GM12878 (cell line): ENCODE data around the gene EMP3. TPM values are rescaled to one million over a fixed set of nuclear protein-coding genes. Genes with fewer than 3 reads are reported as not detected.

Experiments used
- BHLHE40 ChIP-seq, 2 experiments: fragments of 450-650 bp in 1 of 2; IDR thresholded peaks; 2 replicates each; pipeline ENCODE4 v1.6.1; 2011 to 2017; ENCODE audit warnings: low read depth in 2 of 2, borderline replicate concordance in 1 of 2, improper control_type of control experiment in 1 of 2, low read length in 1 of 2, mild to moderate bottlenecking in 1 of 2
- EP300 ChIP-seq, 2 experiments: fragments of 150-350 bp in 1 of 2; IDR thresholded peaks; 2 replicates each; pipeline ENCODE4 v1.6.1; 2011 to 2012; ENCODE audit warnings: low read depth in 2 of 2, low read length in 2 of 2, borderline replicate concordance in 1 of 2, improper control_type of control experiment in 1 of 2, inconsistent platforms in 1 of 2; ENCODE audit not compliant: control insufficient read depth in 1 of 2
- HDGF ChIP-seq: fragments of 450-650 bp; IDR thresholded peaks from 2 replicates; pipeline ENCODE4 v1.6.1; 2016; ENCODE audit warnings: antibody characterized with exemption
- SIX5 ChIP-seq: IDR thresholded peaks from 2 replicates; pipeline ENCODE4 v1.6.1; 2011; ENCODE audit warnings: mild to moderate bottlenecking, low read depth, low read length, moderate library complexity; ENCODE audit not compliant: severe bottlenecking
- SUPT20H ChIP-seq: IDR thresholded peaks from 2 replicates; pipeline ENCODE4 v1.6.1; 2011; ENCODE audit warnings: low read depth, mild to moderate bottlenecking, low read length, moderate library complexity, borderline replicate concordance; ENCODE audit not compliant: control insufficient read depth
- YBX1 ChIP-seq: fragments of 450-650 bp; IDR thresholded peaks from 2 replicates; pipeline ENCODE4 v1.6.1; 2016; ENCODE audit warnings: antibody characterized with exemption
- ZNF207 ChIP-seq: fragments of 450-650 bp; IDR thresholded peaks from 2 replicates; pipeline ENCODE4 v1.6.1; 2014; ENCODE audit warnings: antibody characterized with exemption, mild to moderate bottlenecking, borderline replicate concordance
- ZNF622 ChIP-seq: fragments of 450-650 bp; IDR thresholded peaks from 2 replicates; pipeline ENCODE4 v1.6.1; 2017; ENCODE audit warnings: mild to moderate bottlenecking, inconsistent platforms
- polyA plus RNA-seq, 11 experiments: library from polyadenylated mRNA; depleted of rRNA in 4 of 11; unstranded in 6 of 11; stranded (reverse) in 5 of 11; fragments of >200 nt; fragmentation: Nextera tagmentation in 4 of 11; fragmentation: Illumina TruSeq in 1 of 11; extraction: Ambion mirVana in 4 of 11; extraction: Trizol in 1 of 11; gene quantifications; 1 replicate in 1 of 11; 2 replicates in 10 of 11; pipeline versions ENCODE4 v1.2.1 to v1.2.3, GENCODE V29; 2011 to 2016; ENCODE audit warnings: inconsistent platforms in 2 of 11, missing spikeins in 2 of 11, low read depth in 1 of 11
- total RNA-seq, 4 experiments: library from RNA; depleted of rRNA in 3 of 4; stranded (reverse); fragments of >200 nt in 3 of 4; fragmentation: Illumina TruSeq in 1 of 4; extraction: Trizol in 1 of 4; gene quantifications; 2 replicates each; pipeline versions ENCODE4 v1.2.1 to v1.2.3, GENCODE V29; 2013 to 2021
- TF ChIP-seq, protein P1 (sequence below): fragments of 450-650 bp; IDR thresholded peaks from 2 replicates; pipeline ENCODE4 v1.6.1; 2016; ENCODE audit warnings: mild to moderate bottlenecking
- TF ChIP-seq, protein P2 (sequence below): fragments of 450-650 bp; IDR thresholded peaks from 2 replicates; pipeline ENCODE4 v1.6.1; 2016; ENCODE audit warnings: mild to moderate bottlenecking, moderate library complexity, borderline replicate concordance
- TF ChIP-seq, protein P3 (sequence below): IDR thresholded peaks from 2 replicates; pipeline ENCODE4 v1.6.1; 2011; ENCODE audit warnings: borderline replicate concordance, low read depth, mild to moderate bottlenecking, moderate library complexity, low read length; ENCODE audit not compliant: insufficient read depth, poor library complexity, severe bottlenecking

EMP3 gene
- total and polyA plus RNA-seq, 10 of the 15 experiments (the other 5 are each of a cell fraction or from before 2014, with no cell fraction given) = 53.2 to 224 (median 134) TPM

DNA sequence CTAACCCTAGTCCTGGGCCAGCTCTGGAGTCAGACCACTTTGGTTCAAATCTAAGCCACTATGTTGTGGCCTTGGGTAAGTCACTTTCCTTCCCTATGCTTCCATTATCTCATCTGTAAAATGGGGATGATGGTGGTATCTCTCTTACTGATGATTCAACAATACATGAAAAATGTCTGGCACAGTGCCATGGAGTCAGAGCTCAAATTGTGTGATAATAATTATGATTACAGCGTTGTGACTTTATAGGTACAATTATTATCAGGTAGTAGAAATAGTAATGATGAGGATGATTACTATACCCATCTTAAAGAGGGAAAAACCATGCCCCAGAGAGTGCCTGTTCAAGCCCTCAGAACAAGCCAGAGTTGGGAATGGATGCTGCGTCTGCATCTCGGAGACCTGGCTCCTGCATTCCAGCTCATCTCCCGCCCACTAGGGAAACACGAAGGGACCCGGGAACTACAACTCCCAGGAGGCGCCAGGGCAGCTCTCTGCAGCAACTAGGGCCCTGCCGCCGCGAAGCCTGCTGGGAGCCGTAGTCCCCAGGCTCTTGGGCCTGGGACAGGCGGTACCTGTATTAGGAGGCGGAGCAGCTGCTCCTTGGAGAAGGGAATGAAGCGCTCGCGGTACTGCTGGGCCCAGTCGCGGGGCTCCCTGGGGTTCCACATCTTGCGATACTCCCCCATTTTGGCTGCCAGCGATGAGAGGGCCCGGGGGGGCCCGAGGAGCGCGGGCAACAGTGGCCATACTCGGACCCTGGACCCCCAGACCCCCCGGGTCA, 37.6 kb downstream of the EMP3 start (continued):
- TF ChIP-seq, protein P1, sequence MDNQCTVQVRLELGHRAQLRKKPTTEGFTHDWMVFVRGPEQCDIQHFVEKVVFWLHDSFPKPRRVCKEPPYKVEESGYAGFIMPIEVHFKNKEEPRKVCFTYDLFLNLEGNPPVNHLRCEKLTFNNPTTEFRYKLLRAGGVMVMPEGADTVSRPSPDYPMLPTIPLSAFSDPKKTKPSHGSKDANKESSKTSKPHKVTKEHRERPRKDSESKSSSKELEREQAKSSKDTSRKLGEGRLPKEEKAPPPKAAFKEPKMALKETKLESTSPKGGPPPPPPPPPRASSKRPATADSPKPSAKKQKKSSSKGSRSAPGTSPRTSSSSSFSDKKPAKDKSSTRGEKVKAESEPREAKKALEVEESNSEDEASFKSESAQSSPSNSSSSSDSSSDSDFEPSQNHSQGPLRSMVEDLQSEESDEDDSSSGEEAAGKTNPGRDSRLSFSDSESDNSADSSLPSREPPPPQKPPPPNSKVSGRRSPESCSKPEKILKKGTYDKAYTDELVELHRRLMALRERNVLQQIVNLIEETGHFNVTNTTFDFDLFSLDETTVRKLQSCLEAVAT = no peak
- TF ChIP-seq SUPT20H (no peak), BHLHE40 (IDR thresholded peaks at IDR 0.05; ENCODE audit: borderline replicate concordance in 1 of 2, low read depth in 2 of 2, low read length in 1 of 2) (0 out of 4 replicates have a peak, but pooled peaks of 1 of the 2 experiments have one; percentile 10), SIX5 (peak; percentile 99), ZNF207 (0 out of 2 replicates have a peak, but pooled peaks have one; percentile 17), EP300 (IDR thresholded peaks at IDR 0.05; ENCODE audit: borderline replicate concordance in 1 of 2, control insufficient read depth in 1 of 2, low read depth in 2 of 2, low read length in 2 of 2) (no peak), HDGF (peak; percentile 84), YBX1 (no peak), ZNF622 (no peak)
- TF ChIP-seq, protein P2, sequence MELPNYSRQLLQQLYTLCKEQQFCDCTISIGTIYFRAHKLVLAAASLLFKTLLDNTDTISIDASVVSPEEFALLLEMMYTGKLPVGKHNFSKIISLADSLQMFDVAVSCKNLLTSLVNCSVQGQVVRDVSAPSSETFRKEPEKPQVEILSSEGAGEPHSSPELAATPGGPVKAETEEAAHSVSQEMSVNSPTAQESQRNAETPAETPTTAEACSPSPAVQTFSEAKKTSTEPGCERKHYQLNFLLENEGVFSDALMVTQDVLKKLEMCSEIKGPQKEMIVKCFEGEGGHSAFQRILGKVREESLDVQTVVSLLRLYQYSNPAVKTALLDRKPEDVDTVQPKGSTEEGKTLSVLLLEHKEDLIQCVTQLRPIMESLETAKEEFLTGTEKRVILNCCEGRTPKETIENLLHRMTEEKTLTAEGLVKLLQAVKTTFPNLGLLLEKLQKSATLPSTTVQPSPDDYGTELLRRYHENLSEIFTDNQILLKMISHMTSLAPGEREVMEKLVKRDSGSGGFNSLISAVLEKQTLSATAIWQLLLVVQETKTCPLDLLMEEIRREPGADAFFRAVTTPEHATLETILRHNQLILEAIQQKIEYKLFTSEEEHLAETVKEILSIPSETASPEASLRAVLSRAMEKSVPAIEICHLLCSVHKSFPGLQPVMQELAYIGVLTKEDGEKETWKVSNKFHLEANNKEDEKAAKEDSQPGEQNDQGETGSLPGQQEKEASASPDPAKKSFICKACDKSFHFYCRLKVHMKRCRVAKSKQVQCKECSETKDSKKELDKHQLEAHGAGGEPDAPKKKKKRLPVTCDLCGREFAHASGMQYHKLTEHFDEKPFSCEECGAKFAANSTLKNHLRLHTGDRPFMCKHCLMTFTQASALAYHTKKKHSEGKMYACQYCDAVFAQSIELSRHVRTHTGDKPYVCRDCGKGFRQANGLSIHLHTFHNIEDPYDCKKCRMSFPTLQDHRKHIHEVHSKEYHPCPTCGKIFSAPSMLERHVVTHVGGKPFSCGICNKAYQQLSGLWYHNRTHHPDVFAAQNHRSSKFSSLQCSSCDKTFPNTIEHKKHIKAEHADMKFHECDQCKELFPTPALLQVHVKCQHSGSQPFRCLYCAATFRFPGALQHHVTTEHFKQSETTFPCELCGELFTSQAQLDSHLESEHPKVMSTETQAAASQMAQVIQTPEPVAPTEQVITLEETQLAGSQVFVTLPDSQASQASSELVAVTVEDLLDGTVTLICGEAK = no peak
- TF ChIP-seq, protein P3, sequence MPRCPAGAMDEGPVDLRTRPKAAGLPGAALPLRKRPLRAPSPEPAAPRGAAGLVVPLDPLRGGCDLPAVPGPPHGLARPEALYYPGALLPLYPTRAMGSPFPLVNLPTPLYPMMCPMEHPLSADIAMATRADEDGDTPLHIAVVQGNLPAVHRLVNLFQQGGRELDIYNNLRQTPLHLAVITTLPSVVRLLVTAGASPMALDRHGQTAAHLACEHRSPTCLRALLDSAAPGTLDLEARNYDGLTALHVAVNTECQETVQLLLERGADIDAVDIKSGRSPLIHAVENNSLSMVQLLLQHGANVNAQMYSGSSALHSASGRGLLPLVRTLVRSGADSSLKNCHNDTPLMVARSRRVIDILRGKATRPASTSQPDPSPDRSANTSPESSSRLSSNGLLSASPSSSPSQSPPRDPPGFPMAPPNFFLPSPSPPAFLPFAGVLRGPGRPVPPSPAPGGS = no peak
